Thoracic aorta (tissue), 2 donors: ENCODE data around the gene CLCNKB. TPM values are rescaled to one million over a fixed set of nuclear protein-coding genes. Genes with fewer than 3 reads are reported as not detected.
"Not testable (repeated sequence)": the region's sequence is repeated elsewhere in the genome, so short reads cannot be mapped to it uniquely, and the experiment has no call there.

Experiments
- ATAC-seq: fragments of 150-250 bp; one replicate; pipeline ENCODE4 v1.8.0; 2017; ENCODE audit warnings: low read depth; ENCODE audit not compliant: insufficient number of reproducible peaks, low FRiP score
- DNase-seq: peaks from one replicate; pipeline ENCODE4 v3.0.0-alpha.2; 2020; ENCODE audit warnings: low spot score
- H3K27ac ChIP-seq, 2 donors: fragments of 200-600 bp; sonication (generic); 1 replicate in 1 of 2; 2 replicates in 1 of 2; pipeline ENCODE4 v1.5.1; 2016; ENCODE audit warnings: mild to moderate bottlenecking in 2 of 2, moderate library complexity in 2 of 2
- H3K27me3 ChIP-seq: fragments of 200-600 bp; sonication (generic); replicated peaks from 2 replicates; pipeline ENCODE4 v1.6.0; 2016; ENCODE audit warnings: mild to moderate bottlenecking; ENCODE audit not compliant: insufficient read depth
- H3K36me3 ChIP-seq: fragments of 200-600 bp; sonication (generic); one replicate; pipeline ENCODE4 v1.5.1; 2016
- H3K4me1 ChIP-seq, 2 donors: fragments of 200-600 bp; sonication (generic); 1 replicate in 1 of 2; 2 replicates in 1 of 2; pipeline versions ENCODE4 v1.5.1 to v1.6.0; 2016; ENCODE audit warnings: low read depth in 2 of 2, mild to moderate bottlenecking in 1 of 2; ENCODE audit not compliant: control insufficient read depth in 1 of 2
- H3K4me3 ChIP-seq: fragments of 200-600 bp; sonication (generic); 2 replicates; pipeline ENCODE4 v1.5.1; 2016; ENCODE audit warnings: mild to moderate bottlenecking
- H3K9me3 ChIP-seq: fragments of 200-600 bp; sonication (generic); 2 replicates; pipeline ENCODE4 v1.5.1; 2016
- total RNA-seq, 2 donors: library from RNA; depleted of rRNA; stranded (reverse); fragments of >200 nt; gene quantifications; one replicate each; pipeline versions ENCODE4 v1.1.0 to v1.2.3, GENCODE V29; 2016
- TF ChIP-seq, protein P1 (sequence below): fragments of 200-600 bp; sonication (generic); IDR thresholded peaks from one replicate; pipeline ENCODE4 v1.5.1; 2019; ENCODE audit warnings: antibody characterized with exemption

The CLCNKB gene
- total RNA-seq, 2 donors from 2014 or later: not detected

DNA sequence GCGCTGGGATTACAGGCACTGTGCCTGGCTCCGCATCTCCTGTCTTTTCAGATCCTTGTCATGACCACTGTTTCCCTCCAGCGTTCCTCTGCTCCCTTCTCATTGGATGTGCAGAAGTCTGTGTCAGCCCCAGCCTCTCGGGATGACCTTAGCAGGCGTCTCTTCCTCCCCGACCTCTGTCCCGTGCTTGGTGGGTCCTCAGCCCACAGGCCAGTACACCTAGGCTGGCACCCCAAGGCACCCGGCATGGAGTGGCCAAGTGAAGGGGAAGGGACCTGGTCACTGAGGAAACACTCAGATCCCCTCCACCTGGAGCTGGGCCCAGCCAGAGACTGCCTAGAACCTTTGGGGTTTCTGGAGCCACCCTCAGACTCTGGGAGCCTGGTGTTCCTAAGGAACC, 2.4 kb upstream of the CLCNKB start:
- H3K36me3 ChIP-seq: no peaks in the 10 kb centered on the region
- no peak for DNase-seq
- H3K9me3 ChIP-seq: no peaks in the 10 kb centered on the region
- no peaks in the 10 kb centered on the region for H3K27me3 ChIP-seq
- H3K4me3 ChIP-seq: no peak overlapping the region
- no peak overlapping the region for H3K27ac ChIP-seq
- H3K4me1 ChIP-seq: no peaks in the 10 kb centered on the region
- TF ChIP-seq, protein P1, sequence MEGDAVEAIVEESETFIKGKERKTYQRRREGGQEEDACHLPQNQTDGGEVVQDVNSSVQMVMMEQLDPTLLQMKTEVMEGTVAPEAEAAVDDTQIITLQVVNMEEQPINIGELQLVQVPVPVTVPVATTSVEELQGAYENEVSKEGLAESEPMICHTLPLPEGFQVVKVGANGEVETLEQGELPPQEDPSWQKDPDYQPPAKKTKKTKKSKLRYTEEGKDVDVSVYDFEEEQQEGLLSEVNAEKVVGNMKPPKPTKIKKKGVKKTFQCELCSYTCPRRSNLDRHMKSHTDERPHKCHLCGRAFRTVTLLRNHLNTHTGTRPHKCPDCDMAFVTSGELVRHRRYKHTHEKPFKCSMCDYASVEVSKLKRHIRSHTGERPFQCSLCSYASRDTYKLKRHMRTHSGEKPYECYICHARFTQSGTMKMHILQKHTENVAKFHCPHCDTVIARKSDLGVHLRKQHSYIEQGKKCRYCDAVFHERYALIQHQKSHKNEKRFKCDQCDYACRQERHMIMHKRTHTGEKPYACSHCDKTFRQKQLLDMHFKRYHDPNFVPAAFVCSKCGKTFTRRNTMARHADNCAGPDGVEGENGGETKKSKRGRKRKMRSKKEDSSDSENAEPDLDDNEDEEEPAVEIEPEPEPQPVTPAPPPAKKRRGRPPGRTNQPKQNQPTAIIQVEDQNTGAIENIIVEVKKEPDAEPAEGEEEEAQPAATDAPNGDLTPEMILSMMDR: no peak
- ATAC-seq: no peak

- TF ChIP-seq, protein P1: no peak
- no peak for DNase-seq
- Histone ChIP-seq H3K4me3 (no peak overlapping the region), H3K9me3 (no peaks in the 10 kb centered on the region), H3K27ac (no peak overlapping the region), H3K36me3 (no peaks in the 10 kb centered on the region), H3K27me3 (no peaks in the 10 kb centered on the region), H3K4me1 (no peaks in the 10 kb centered on the region)
- no peak for ATAC-seq
These were observed 1.5 kb upstream of the CLCNKB start for GRCh38 chr1:16042096-16042495.

DNA sequence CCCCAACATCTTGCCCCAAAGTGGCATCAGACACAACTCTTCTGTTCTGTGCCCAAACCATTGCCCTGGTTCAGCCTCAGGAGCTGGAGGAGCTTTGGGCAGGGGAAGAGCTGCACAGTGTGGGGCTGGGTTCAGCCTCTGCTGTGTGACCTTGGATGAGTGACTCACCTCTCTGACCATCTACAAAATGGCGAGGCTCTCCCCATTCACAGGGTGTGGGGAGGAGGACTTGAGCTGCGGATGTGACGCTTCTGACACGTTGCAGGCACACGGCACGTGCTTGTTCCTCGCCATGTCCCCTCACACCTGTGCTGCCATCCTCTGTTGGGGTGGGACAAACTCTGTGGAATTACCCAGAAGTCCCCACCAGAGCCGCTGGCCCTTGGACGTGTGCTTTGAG, 928 bp upstream of the CLCNKB start:
- not testable (repeated sequence) for DNase-seq, H3K27ac ChIP-seq, H3K4me1 ChIP-seq, H3K36me3 ChIP-seq, ATAC-seq, H3K27me3 ChIP-seq, H3K9me3 ChIP-seq, H3K4me3 ChIP-seq

GRCh38 chr1:16043950-16044349, 368 bp downstream of the CLCNKB start:
- TF ChIP-seq, protein P1: no peak

DNA sequence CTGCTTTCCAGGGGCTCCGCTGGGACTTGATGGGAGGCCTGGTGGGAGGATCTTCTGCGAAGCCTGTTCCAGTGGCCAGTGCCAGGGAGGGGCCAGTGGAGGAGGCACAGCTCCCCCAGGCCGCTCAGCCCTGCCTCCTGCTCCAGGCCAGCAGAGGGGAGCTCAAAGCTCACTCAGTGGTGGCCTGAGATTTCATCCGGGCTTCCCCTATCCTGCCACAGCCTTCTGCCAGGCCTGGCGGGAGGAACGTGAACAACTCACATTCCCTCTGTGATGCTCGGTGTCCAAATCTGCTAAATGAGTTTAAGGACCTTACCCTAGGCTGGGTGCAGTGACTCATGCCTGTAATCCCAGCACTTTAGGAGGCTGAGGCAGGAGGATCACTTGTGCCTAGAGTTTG, 3.3 kb downstream of the CLCNKB start:
- TF ChIP-seq, protein P1: no peak
- ATAC-seq: no peak
- Histone ChIP-seq H3K27me3 (no peaks in the 10 kb centered on the region), H3K27ac (no peak overlapping the region), H3K4me3 (no peak overlapping the region), H3K9me3 (no peaks in the 10 kb centered on the region), H3K36me3 (no peaks in the 10 kb centered on the region), H3K4me1 (peaks cover 0 to 8% of the 10 kb centered on the region in 2 donors)
- no peak for DNase-seq

More at GRCh38 chr1:16043950-16044349, 368 bp downstream of the CLCNKB start:
- no peak overlapping the region for H3K4me3 ChIP-seq
- H3K36me3 ChIP-seq: no peaks in the 10 kb centered on the region
- DNase-seq (no peak), ATAC-seq (no peak)
- no peak overlapping the region for H3K27ac ChIP-seq
- no peaks in the 10 kb centered on the region for H3K27me3 ChIP-seq
- no peaks in the 10 kb centered on the region for H3K9me3 ChIP-seq
- peaks cover 0 to 5% of the 10 kb centered on the region in 2 donors for H3K4me1 ChIP-seq

GRCh38 chr1:16047791-16048475, 4.4 kb downstream of the CLCNKB start:
- Histone ChIP-seq H3K27ac (no peak overlapping the region), H3K4me3 (peak overlapping the region; percentile 68), H3K36me3 (no peaks in the 10 kb centered on the region), H3K9me3 (no peaks in the 10 kb centered on the region), H3K27me3 (no peaks in the 10 kb centered on the region), H3K4me1 (peaks cover 0 to 8% of the 10 kb centered on the region in 2 donors)
- TF ChIP-seq, protein P1: no peak
- no peak for ATAC-seq
- no peak for DNase-seq
